ENCODE results near the gene DHX8. TPM values are rescaled to one million over a fixed set of nuclear protein-coding genes. Genes with fewer than 3 reads are reported as not detected.

DHX8 gene
- total and polyA plus RNA-seq, 4 donors = 10.9 to 21.3 (median 19.4) TPM

GRCh38 chr17:43549496-43549895 is 65.7 kb downstream of the DHX8 start:
- no peak overlapping the region for H3K4me3 ChIP-seq (ENCODE audit: low read depth in 1 of 3, low read length in 3 of 3)
- peaks cover 11 to 22% (median 15%) of the 10 kb centered on the region in 4 donors for H3K4me1 ChIP-seq (ENCODE audit: control insufficient read depth in 4 of 4, insufficient read depth in 4 of 4, low read length in 3 of 4)
- WGBS = 90% methylated on average over 5 of the region's 5 CpGs
- no peaks in the 10 kb centered on the region for H3K36me3 ChIP-seq (ENCODE audit: control insufficient read depth in 4 of 4, insufficient read depth in 3 of 4, low read depth in 1 of 4, low read length in 3 of 4)
- H3K9ac ChIP-seq (ENCODE audit: low read depth in 1 of 2, low read length in 2 of 2) = no peak overlapping the region
- no peaks in the 10 kb centered on the region for H3K9me3 ChIP-seq (ENCODE audit: control insufficient read depth in 4 of 4, low read length in 3 of 4)
- DNase-seq (ENCODE audit: low spot score) = no peak
- no peak overlapping the region for H3K27ac ChIP-seq (ENCODE audit: low read depth in 1 of 2, low read length in 2 of 2)
- peaks cover 0 to 3% (median 0%) of the 10 kb centered on the region in 4 donors for H3K27me3 ChIP-seq (ENCODE audit: control insufficient read depth in 4 of 4, insufficient read depth in 4 of 4, low read length in 3 of 4)
- TF ChIP-seq REST (IDR thresholded peaks at IDR 0.05) (no peak), FOXA1 (IDR thresholded peaks at IDR 0.05) (no peak), MAX (IDR thresholded peaks at IDR 0.05) (no peak), FOXA2 (IDR thresholded peaks at IDR 0.05) (no peak), HNF4G (IDR thresholded peaks at IDR 0.05) (no peak), GABPA (IDR thresholded peaks at IDR 0.05 in 1 of 2, conservative IDR thresholded peaks at IDR 0.05 in 1 of 2) (no peak), NR2F2 (IDR thresholded peaks at IDR 0.05) (no peak), HNF4A (conservative IDR thresholded peaks at IDR 0.05) (no peak), TAF1 (conservative IDR thresholded peaks at IDR 0.05) (no peak), JUND (IDR thresholded peaks at IDR 0.05) (no peak), RXRA (IDR thresholded peaks at IDR 0.05) (no peak), SP1 (IDR thresholded peaks at IDR 0.05) (no peak), ZBTB33 (IDR thresholded peaks at IDR 0.05) (no peak), CTCF (IDR thresholded peaks at IDR 0.05; ENCODE audit: low read depth, low read length, missing input control) (no peak), YY1 (IDR thresholded peaks at IDR 0.05) (no peak), RAD21 (IDR thresholded peaks at IDR 0.05) (no peak), EGR1 (IDR thresholded peaks at IDR 0.05; ENCODE audit: low read depth in 2 of 2) (no peak), ATF3 (IDR thresholded peaks at IDR 0.05) (no peak)
